GM21367 (cell line): ENCODE results near the gene AMOTL2.

Source experiments
- ATAC-seq: cut with Tn5 transposase; IDR thresholded peaks from one replicate; pipeline ENCODE4 v1.9.1; 2021; ENCODE audit not compliant: unreplicated experiment

Gene AMOTL2

GRCh38 chr3:134380249-134380648 is 6.0 kb upstream of the AMOTL2 start:
- no peak for ATAC-seq

GRCh38 chr3:134378818-134379217 is 4.6 kb upstream of the AMOTL2 start:
- ATAC-seq = no peak

GRCh38 chr3:134378384-134378783 is 4.1 kb upstream of the AMOTL2 start:
- no peak for ATAC-seq

- ATAC-seq = no peak
These were observed 3.6 kb upstream of the AMOTL2 start for GRCh38 chr3:134377896-134378295.

- no peak for ATAC-seq
These were observed 2.7 kb upstream of the AMOTL2 start for GRCh38 chr3:134376786-134377426.

- no peak for ATAC-seq
These were observed 2.1 kb upstream of the AMOTL2 start for GRCh38 chr3:134376385-134376765.

GRCh38 chr3:134375582-134376384 is 1.5 kb upstream of the AMOTL2 start:
- no peak for ATAC-seq

GRCh38 chr3:134374791-134375581 is 739 bp upstream of the AMOTL2 start:
- no peak for ATAC-seq

GRCh38 chr3:134373271-134374104 is 759 bp downstream of the AMOTL2 start:
- ATAC-seq = no peak

GRCh38 chr3:134372396-134373270 is 1.6 kb downstream of the AMOTL2 start:
- no peak for ATAC-seq

GRCh38 chr3:134371542-134372324 is 2.5 kb downstream of the AMOTL2 start:
- ATAC-seq = no peak

- no peak for ATAC-seq
These were observed 3.4 kb downstream of the AMOTL2 start for GRCh38 chr3:134370611-134371531.

GRCh38 chr3:134369861-134370596 is 4.2 kb downstream of the AMOTL2 start:
- ATAC-seq = no peak

- no peak for ATAC-seq
These were observed 5.0 kb downstream of the AMOTL2 start for GRCh38 chr3:134369231-134369741.

GRCh38 chr3:134368751-134369105 is 5.5 kb downstream of the AMOTL2 start:
- ATAC-seq = no peak

- no peak for ATAC-seq
These were observed 6.1 kb downstream of the AMOTL2 start for GRCh38 chr3:134367869-134368750.
